K562 (cell line): ENCODE data around the gene AGPAT3. TPM values are rescaled to one million over a fixed set of nuclear protein-coding genes. Genes with fewer than 3 reads are reported as not detected.

Experiments used
- ATAC-seq: fragments of 200-7000 bp; cut with Tn5 transposase; 3 replicates; pipeline ENCODE4 v1.9.1; 2020; ENCODE audit warnings: moderate library complexity
- BruUV-seq: library from RNA; stranded (reverse); fragments of 400-500 nt; replicated peaks from 2 replicates; lab custom pipeline; 2021; lab: Mats Ljungman, UMichigan
- CTCF ChIA-PET: fragments of 300-600 bp; formaldehyde crosslinking; extraction: SDS; loops from one replicate; lab custom pipeline; 2021; ENCODE audit warnings: low intra/inter-chr PET ratio; lab: Yijun Ruan, JAX
- POLR2A ChIA-PET: fragments of 300-600, 350-650 bp; sonication (Branson Sonifier 250); formaldehyde crosslinking; extraction: SDS; loops from one replicate; lab custom pipeline; 2021; ENCODE audit warnings: antibody characterized with exemption, inconsistent platforms; lab: Yijun Ruan, JAX
- DNase-seq, 4 experiments: peaks; one replicate each; pipeline versions ENCODE4 v3.0.0 to v3.0.0-alpha.2; 2011 to 2018; ENCODE audit warnings: low spot score in 3 of 4, mixed read lengths in 3 of 4; ENCODE audit errors: extremely low read depth in 1 of 4
- FAIRE-seq: peaks from 2 replicates; lab custom pipeline; 2011; peaks lifted over from hg19 to GRCh38; lab: Jason Lieb, UNC
- H2AFZ ChIP-seq: 2 replicates; pipeline ENCODE4 v1.6.0; 2011; ENCODE audit warnings: low read depth, low read length, control low read depth, inconsistent platforms
- H3K27ac ChIP-seq: fragments of 200-600 bp; 3 replicates; pipeline ENCODE4 v1.8.0; 2011; ENCODE audit warnings: low read depth, mild to moderate bottlenecking, control low read depth, inconsistent platforms, low read length, moderate library complexity, mixed read lengths; ENCODE audit errors: extremely low read depth
- H3K27me3 ChIP-seq, 2 experiments: fragments of 300-600 bp in 1 of 2; 2 replicates in 1 of 2; 3 replicates in 1 of 2; pipeline versions ENCODE4 v1.6.0 to v1.8.0; 2011; ENCODE audit warnings: inconsistent platforms in 2 of 2, low read length in 2 of 2, mild to moderate bottlenecking in 1 of 2, mixed read lengths in 1 of 2, moderate library complexity in 1 of 2; ENCODE audit not compliant: control insufficient read depth in 2 of 2, insufficient read depth in 2 of 2
- H3K36me3 ChIP-seq: fragments of 300-600 bp; 3 replicates; pipeline ENCODE4 v1.8.0; 2011; ENCODE audit warnings: mild to moderate bottlenecking, low read length, inconsistent platforms; ENCODE audit not compliant: control insufficient read depth, insufficient read depth
- H3K4me1 ChIP-seq, 2 experiments: fragments of 200-600 bp in 1 of 2; replicated peaks in 1 of 2; 2 replicates in 1 of 2; 3 replicates in 1 of 2; pipeline versions ENCODE4 v1.5.1 to v1.8.0; 2011; ENCODE audit warnings: inconsistent platforms in 2 of 2, low read length in 2 of 2, mild to moderate bottlenecking in 1 of 2, mixed read lengths in 1 of 2, moderate library complexity in 1 of 2; ENCODE audit not compliant: control insufficient read depth in 2 of 2, insufficient read depth in 2 of 2
- H3K4me2 ChIP-seq: 2 replicates; pipeline ENCODE4 v1.6.1; 2011; ENCODE audit warnings: low read length, control low read depth, inconsistent platforms, mixed read lengths; ENCODE audit not compliant: insufficient read depth
- H3K4me3 ChIP-seq: fragments of 200-600 bp; sonication (generic), shearing (Covaris generic); 2 replicates; pipeline ENCODE4 v1.5.1; 2016; ENCODE audit warnings: control low read depth, inconsistent platforms
- H3K79me2 ChIP-seq: fragments of 200-600 bp; 3 replicates; pipeline ENCODE4 v1.8.0; 2011; ENCODE audit warnings: low read length, inconsistent platforms; ENCODE audit not compliant: control insufficient read depth, insufficient read depth
- H3K9ac ChIP-seq, 2 experiments: 2 replicates each; pipeline versions ENCODE4 v1.6.0 to v1.6.1; 2011; ENCODE audit warnings: low read depth in 2 of 2, low read length in 2 of 2, control low read depth in 1 of 2, inconsistent platforms in 1 of 2, mild to moderate bottlenecking in 1 of 2, mixed read lengths in 1 of 2; ENCODE audit not compliant: insufficient read depth in 1 of 2
- H3K9me1 ChIP-seq: one replicate; pipeline ENCODE4 v1.6.0; 2011; ENCODE audit warnings: inconsistent platforms, mild to moderate bottlenecking, low read length, moderate library complexity; ENCODE audit not compliant: control insufficient read depth, insufficient read depth
- H3K9me3 ChIP-seq: replicated peaks from 2 replicates; pipeline ENCODE4 v1.5.1; 2011; ENCODE audit warnings: low read depth, low read length, inconsistent platforms; ENCODE audit not compliant: control insufficient read depth, insufficient read depth
- H4K20me1 ChIP-seq: replicated peaks from 2 replicates; pipeline ENCODE4 v1.6.1; 2011; ENCODE audit warnings: low read length, inconsistent platforms, mixed read lengths; ENCODE audit not compliant: control insufficient read depth, insufficient read depth
- ELK3 ChIP-seq: fragments of 450-650 bp; formaldehyde crosslinking; IDR thresholded peaks from 2 replicates; pipeline ENCODE4 v1.4.0; 2020; ENCODE audit warnings: mild to moderate bottlenecking
- ESRRA ChIP-seq: fragments of 450-650 bp; IDR thresholded peaks from 2 replicates; pipeline ENCODE4 v1.6.1; 2014; ENCODE audit warnings: low read depth, mild to moderate bottlenecking, moderate library complexity, borderline replicate concordance
- KLF6 ChIP-seq: fragments of 250-450 bp; sonication (Bioruptor Pico); IDR thresholded peaks from 2 replicates; pipeline ENCODE4 v1.4.0; 2020; ENCODE audit warnings: mild to moderate bottlenecking, moderate library complexity, borderline replicate concordance
- MAZ ChIP-seq, 2 experiments: fragments of 450-650 bp in 1 of 2; sonication (generic) in 1 of 2; formaldehyde crosslinking; IDR thresholded peaks in 1 of 2; conservative IDR thresholded peaks in 1 of 2; 2 replicates each; pipeline versions ENCODE4 v1.4.0 to v1.5.0; 2020; ENCODE audit warnings: mild to moderate bottlenecking in 1 of 2, missing genetic modification reagents in 1 of 2
- NRF1 ChIP-seq, 2 experiments: fragments of 450-650 bp; IDR thresholded peaks in 1 of 2; conservative IDR thresholded peaks in 1 of 2; 2 replicates each; pipeline ENCODE4 v1.6.1; 2014; ENCODE audit warnings: mild to moderate bottlenecking in 2 of 2
- SP2 ChIP-seq: IDR thresholded peaks from 2 replicates; pipeline ENCODE4 v1.6.1; 2011; ENCODE audit warnings: mild to moderate bottlenecking, low read depth, low read length, moderate library complexity; ENCODE audit not compliant: poor library complexity, severe bottlenecking; ENCODE audit errors: extremely low read depth
- THRAP3 ChIP-seq: fragments of 450-650 bp; IDR thresholded peaks from 2 replicates; pipeline ENCODE4 v1.6.1; 2016; ENCODE audit warnings: mild to moderate bottlenecking, inconsistent platforms, borderline replicate concordance
- ZC3H4 ChIP-seq: sonication (generic); formaldehyde crosslinking; IDR thresholded peaks from 2 replicates; pipeline ENCODE4 v1.9.0; 2021; ENCODE audit warnings: missing genetic modification reagents, borderline replicate concordance
- ZMIZ1 ChIP-seq, 2 experiments: fragments of 150-350 bp in 1 of 2; IDR thresholded peaks; 2 replicates each; pipeline ENCODE4 v1.6.1; 2012 to 2016; ENCODE audit warnings: low read depth in 2 of 2, low read length in 2 of 2, mild to moderate bottlenecking in 1 of 2, moderate library complexity in 1 of 2
- ZNF124 ChIP-seq: sonication (generic); formaldehyde crosslinking; IDR thresholded peaks from 2 replicates; pipeline ENCODE4 v1.8.1; 2022; ENCODE audit warnings: missing genetic modification reagents
- ZNF24 ChIP-seq: fragments of 450-650 bp; IDR thresholded peaks from 2 replicates; pipeline ENCODE4 v1.6.1; 2016
- ZNF274 ChIP-seq: IDR thresholded peaks from 2 replicates; pipeline ENCODE4 v1.6.1; 2011; ENCODE audit warnings: low read depth, mild to moderate bottlenecking, low read length, moderate library complexity, borderline replicate concordance
- WGBS: fragments of 100-300 bp; shearing (Covaris generic); methylation state at CpG from one replicate; pipeline ENCODE4 v1.1.6; 2016; ENCODE audit warnings: low coverage, mixed read lengths; ENCODE audit not compliant: insufficient coverage; ENCODE audit errors: missing lambda C conversion rate; 5-methylcytosine and 5-hydroxymethylcytosine counted together
- in situ Hi-C: fragments of 300-500 bp; cut with MboI; formaldehyde crosslinking; loops from 4 replicates; pipeline ENCODE4 v1.15.0; 2018; ENCODE audit warnings: inconsistent platforms, mixed read lengths
- intact Hi-C: fragments of 100-400 bp; cut with micrococcal nuclease; formaldehyde crosslinking; loops from 2 replicates; pipeline ENCODE4 v1.14.2; 2022
- polyA plus RNA-seq, 8 experiments: library from polyadenylated mRNA; depleted of rRNA in 4 of 8; stranded (reverse) in 5 of 8; unstranded in 3 of 8; fragments of >200 nt; fragmentation: Nextera tagmentation in 2 of 8; fragmentation: Illumina TruSeq in 1 of 8; extraction: Ambion mirVana in 2 of 8; extraction: Trizol in 1 of 8; gene quantifications; 2 replicates each; pipeline versions ENCODE4 v1.2.1 to v1.2.3, GENCODE V29; 2011 to 2014; ENCODE audit warnings: inconsistent platforms in 1 of 8, missing spikeins in 1 of 8
- total RNA-seq, 7 experiments: library from RNA; depleted of rRNA in 6 of 7; stranded (reverse); fragments of >200 nt in 6 of 7; fragmentation: Illumina TruSeq in 2 of 7; extraction: Trizol in 2 of 7; gene quantifications; 2 replicates each; pipeline versions ENCODE4 v1.2.1 to v1.2.3, GENCODE V29; 2011 to 2021; ENCODE audit warnings: low replicate concordance in 1 of 7

Gene AGPAT3
- total and polyA plus RNA-seq, 9 of the 15 experiments (the other 6 are each of a cell fraction or from before 2014, with no cell fraction given), result 1.5 to 88.4 (median 35.7) TPM

GRCh38 chr21:43961382-43961909 is 96.4 kb downstream of the AGPAT3 start:
- intact Hi-C loops, result no loop called here
- no peak for TF ChIP-seq ZNF124 (CRISPR knock-in tag)
- no peak for TF ChIP-seq ELK3 (CRISPR knock-in tag)
- no peak for TF ChIP-seq ESRRA
- TF ChIP-seq THRAP3, result no peak
- no peak for TF ChIP-seq ZNF274
- no peak for TF ChIP-seq NRF1 (conservative IDR thresholded peaks at IDR 0.05 in 1 of 2, IDR thresholded peaks at IDR 0.05 in 1 of 2)
- TF ChIP-seq SP2, result no peak
- TF ChIP-seq ZMIZ1 (IDR thresholded peaks at IDR 0.05; ENCODE audit: low read depth in 2 of 2, low read length in 2 of 2), result no peak
- TF ChIP-seq MAZ (CRISPR knock-in tag; conservative IDR thresholded peaks at IDR 0.05 in 1 of 2, IDR thresholded peaks at IDR 0.05 in 1 of 2), result no peak
- no peak for TF ChIP-seq ZC3H4 (CRISPR knock-in tag)
- no peak for TF ChIP-seq KLF6 (CRISPR knock-in tag)
- no peak for TF ChIP-seq ZNF24
- no peak overlapping the region for H2AFZ ChIP-seq
- FAIRE-seq, result no peak
- no peak overlapping the region for H3K27ac ChIP-seq
- in situ Hi-C loops, result no loop called here
- 92% methylated on average over 24 of the region's 24 CpGs for WGBS
- H3K27me3 ChIP-seq, result no peaks in the 10 kb centered on the region
- peaks cover 0 to 21% of the 10 kb centered on the region in 2 experiments; a peak in 2 of 5 replicates for H3K4me1 ChIP-seq
- TSS peak; percentile 26 for BruUV-seq
- no peak overlapping the region for H3K9ac ChIP-seq
- no peak for ATAC-seq
- H4K20me1 ChIP-seq, result no peaks in the 10 kb centered on the region; the same call in 1 of the 2 replicates
- ChIA-PET CTCF (no interaction called here), POLR2A (interaction anchor here (0.6 kb wide), 1 partner anchor 22 kb away, joined by 3 read pairs; no protein-coding TSS in a partner anchor)
- peaks cover 7% of the 10 kb centered on the region; the same call in 1 of the 3 replicates for H3K79me2 ChIP-seq
- no peaks in the 10 kb centered on the region; the same call in 1 of the 2 replicates for H3K9me3 ChIP-seq
- no peak overlapping the region for H3K4me3 ChIP-seq
- H3K9me1 ChIP-seq, result peaks cover 5% of the 10 kb centered on the region
- H3K36me3 ChIP-seq, result peaks cover 46% of the 10 kb centered on the region; the same call in 2 of the 3 replicates
- no peak overlapping the region for H3K4me2 ChIP-seq
- no peak for DNase-seq
